NCI-H1092 (cell line): ENCODE results near the gene PRMT3.
"Not testable (repeated sequence)": the region's sequence is repeated elsewhere in the genome, so short reads cannot be mapped to it uniquely, and the experiment has no call there.

ENCODE experiments used
- DNase-seq: peaks from one replicate; lab custom pipeline; 2025; lab: John Stamatoyannopoulos, UW

Gene PRMT3

DNA sequence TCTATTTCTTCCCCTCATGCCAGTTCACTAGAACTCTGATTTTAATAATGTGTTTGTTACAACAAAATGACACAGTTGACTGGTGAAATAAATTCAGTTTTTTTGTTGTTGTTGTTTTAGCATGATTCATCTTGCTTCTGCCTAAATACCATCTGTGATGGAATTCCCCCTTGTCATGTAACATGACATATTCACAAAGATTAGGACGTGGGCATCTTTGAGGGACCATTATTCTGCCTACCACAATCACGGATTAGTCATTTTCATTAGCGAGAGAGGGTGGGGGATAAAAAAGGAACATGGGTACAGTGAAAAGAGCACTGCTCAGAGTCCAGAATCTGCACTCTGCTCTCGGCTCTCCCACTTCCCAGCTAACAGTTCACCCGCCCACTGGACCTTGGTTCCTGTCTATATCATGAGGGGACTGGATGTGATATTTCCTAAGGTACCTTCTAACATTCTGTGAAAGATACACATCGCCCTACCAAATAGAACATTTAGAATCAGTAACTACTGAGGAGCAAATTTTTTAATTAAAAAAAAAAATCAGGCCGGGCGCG is 12.7 kb upstream of the PRMT3 start:
- DNase-seq, result no peak

DNA sequence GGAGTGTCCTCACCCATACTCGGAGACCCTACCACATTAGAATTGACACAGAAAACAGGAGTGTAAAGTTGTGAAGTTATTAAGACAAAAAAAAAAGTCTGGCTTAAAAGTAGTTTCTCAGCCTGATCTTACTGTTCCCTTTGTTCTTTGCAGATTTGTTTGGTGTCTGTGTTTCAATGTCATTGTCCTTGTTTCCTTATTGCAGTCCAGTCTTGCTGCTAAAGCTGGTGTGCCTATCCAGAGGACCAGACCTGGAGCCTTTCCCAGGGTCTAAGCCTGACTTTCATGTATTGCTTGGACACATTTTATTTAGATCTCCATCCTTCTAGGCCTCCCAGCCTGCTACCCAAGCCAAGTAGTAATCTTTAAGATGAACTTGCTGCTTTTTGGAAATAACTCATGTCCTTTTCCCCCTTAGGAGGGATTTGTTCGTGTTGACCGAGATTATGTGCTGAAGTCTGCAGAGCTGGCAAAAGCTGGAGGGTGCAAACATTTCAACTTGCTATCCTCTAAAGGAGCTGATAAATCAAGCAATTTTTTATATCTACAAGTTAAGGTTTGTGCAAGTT is 11.3 kb upstream of the PRMT3 start:
- no peak for DNase-seq

DNA sequence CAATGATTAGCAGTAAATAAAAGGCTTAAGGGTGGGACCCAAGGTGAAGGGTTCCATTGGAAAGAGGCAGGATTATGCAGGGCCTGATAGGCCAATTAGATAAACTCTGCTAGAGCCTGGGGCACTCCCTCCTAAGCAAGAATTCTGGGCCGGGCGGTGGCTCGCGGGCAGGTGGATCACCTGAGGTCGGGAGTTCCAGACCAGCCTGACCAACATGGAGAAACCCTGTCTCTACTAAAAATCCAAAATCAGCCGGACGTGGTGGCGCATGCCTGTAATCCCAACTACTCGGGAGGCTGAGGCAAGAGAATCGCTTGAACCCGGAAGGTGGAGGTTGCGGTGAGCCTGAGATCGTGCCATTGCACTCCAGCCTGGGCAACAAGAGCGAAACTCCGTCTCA is 1.5 kb upstream of the PRMT3 start:
- not testable (repeated sequence) for DNase-seq

DNA sequence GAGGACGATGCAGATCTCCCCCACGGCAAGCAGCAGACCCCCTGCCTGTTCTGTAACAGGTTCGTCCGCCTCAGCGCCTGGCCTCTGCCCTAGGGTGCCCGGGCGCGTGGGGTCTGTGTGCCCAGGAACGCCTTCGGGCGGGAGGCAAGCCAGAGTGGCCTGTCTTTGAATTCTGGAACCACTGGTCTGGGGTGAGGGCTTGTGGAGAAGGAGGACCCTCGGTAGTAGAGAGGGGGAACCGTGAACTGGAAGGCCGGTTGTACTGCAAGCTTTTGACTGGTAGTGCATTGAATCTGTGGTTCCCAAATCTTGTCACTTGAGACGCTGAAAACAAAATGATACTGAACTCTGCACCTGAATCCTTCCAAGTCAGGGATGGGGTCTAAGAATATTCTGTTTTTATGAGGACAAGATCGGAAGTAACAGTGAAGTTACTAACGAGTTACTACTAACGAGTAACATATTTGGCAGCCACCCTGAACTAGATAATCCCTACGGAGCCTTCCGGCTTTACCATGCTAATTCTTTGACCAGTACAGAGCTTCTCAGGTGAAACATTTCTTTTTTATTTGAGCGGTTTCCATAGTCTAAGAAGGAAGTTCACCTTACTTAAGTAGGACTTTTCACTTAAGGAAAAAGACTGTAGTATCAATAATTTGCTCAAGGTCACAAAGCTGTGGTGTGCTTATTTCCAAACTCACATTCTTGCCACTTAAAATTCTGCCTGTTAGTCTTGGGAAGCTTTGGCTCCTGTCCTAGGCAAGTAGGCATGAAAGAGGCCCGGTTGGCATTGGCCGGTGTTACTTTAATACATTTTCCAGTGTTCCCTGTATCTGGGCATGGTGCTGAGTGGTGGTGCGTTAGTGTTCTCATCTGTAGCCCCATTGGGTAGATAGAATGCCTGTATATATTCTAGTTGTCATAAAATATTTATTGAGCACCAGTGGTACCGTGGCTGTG is 860 bp downstream of the PRMT3 start:
- no peak for DNase-seq

DNA sequence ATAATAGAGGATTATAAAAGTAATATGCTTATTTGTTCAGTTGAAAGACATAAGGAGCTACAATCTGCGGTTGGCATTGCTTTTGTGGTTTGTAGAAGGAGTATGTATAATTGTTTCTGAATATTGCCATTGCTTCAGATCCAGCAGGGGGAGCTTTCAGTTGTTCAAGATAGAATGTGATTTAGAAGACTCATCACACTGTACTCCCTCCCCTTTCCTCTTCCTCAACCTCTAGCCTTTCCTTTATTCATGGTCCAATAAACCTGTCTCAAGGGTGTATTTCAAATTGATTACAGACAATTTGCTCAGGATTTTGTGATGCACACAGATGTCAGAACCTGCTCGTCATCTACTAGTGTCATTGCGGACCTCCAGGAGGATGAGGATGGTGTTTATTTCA is 9.8 kb downstream of the PRMT3 start:
- DNase-seq, result peak; percentile 14

DNA sequence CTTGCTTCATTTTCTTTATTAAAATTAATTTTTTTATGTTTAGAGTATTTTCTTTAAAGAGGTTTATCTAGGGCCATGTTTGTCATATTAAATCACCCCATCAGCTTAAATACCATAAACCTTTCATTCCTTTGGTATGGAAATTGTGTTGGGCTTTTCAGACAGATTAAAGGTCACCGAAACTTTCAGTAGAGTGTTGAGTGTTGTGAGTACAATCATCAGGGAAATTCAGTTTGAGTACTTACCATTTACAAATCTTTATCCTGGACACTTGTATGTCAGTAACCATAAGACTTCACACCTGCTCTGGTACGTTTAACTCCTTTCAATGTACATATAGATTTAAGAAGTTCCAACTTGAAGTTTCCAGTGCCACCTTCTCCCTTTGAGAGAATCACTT is 12.0 kb downstream of the PRMT3 start:
- DNase-seq, result no peak

DNA sequence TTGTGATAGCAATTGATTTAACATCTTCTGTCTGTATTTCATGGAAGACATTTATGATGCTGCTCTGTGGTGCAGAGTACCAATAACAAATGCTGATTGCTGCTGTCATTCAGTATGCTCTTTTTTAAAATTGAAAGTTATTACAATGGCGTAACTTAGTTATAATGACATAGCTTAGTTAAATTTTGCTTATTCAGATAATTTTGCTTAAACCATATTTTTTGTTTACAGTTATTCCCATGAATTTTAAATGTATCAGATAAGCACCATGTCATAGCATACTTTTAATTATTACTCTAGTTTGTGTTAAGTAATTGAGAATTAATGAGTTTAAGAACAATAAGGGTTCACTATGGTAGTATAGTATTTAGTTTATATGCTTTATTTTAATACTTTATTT is 15.5 kb downstream of the PRMT3 start:
- no peak for DNase-seq

DNA sequence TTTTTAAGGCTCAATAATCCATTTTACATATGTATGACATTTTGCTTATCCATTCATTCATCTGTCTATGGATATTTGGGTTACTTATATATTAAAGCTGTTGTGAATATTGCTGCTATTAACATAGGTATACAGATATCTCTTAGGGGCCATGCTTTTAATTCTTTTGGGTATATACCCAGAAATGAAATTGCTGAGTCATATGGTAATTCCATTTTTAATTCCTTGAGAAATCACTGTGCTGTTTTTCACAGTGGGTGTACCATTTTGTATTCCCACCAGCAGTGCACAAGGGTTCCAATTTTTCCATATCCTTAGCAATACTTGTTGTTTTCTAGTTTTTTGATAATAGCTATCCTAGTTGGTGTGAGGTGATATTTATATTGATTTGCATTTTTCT is 19.0 kb downstream of the PRMT3 start:
- no peak for DNase-seq

DNA sequence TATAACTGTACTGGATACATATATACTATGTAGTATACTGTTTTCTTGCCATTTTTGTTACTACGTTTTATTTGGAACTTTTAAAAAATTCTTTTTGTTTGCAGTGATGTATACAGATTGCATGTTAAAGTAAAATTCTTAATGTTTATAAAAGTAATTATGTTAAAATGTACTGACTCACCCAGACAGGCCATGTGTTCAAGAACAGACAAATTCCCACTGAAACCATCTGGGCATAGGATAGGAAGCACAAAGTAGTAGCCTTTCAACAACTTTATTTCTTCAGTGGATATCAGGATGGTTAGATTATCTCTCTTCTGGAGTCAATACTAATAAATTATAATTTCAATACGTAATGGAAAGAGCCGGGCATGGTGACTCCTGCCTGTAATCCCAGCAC is 19.8 kb downstream of the PRMT3 start:
- DNase-seq, result no peak

DNA sequence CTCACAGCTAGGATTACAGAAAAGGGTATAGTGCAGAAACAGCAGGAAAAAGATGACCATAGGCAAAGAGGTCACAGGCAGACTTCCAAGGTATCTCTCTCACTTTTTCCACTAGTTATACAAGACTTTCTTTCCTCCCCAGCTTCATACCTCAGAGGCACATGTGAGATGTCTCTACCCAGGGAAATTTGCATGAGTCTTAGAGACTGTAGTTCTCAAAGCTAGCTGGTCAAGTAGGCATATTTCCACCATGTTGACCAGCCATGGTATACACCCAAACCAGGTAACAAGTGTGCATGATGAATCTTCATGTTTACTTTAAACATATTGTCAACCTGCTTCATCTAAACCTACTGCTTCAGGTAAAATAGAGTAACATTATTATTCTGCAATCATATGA is 27.9 kb downstream of the PRMT3 start:
- DNase-seq, result no peak

DNA sequence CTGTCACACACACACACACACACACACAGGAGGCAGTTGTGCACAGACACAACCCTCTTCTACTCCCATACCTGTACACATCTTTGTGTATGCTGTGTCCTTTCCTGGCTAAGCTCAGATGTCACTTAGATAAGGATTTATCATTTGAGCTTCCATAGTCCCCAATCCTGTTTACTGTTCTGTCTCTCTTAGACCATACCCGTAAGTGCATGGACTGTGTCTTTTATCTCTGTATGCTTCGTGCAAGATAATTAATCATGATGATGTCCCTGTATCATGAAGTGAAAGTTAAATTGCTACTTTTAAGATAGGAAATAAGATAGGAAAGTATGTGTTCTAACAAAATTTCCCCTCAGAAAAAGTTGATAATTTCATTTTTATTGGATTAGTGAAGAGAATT is 30.3 kb downstream of the PRMT3 start:
- no peak for DNase-seq

DNA sequence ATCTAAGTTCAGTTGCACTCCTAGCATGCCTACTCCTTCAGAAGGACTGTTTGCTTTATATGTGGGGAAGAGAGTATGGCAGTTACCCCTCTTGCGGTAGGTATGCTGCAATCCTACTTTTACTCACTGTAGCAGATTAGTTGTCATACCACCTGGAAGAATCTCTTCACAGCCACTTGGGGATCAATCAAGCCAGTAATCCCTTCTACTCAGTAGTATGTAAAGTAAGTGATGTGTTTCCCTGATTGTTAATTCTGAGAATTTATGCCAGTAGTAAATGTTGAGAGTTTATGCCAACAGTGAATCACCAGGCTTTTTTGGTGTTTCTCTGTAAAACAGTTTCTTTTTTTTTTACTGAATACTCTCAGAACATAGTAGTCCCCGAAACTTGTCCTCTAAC is 34.4 kb downstream of the PRMT3 start:
- no peak for DNase-seq

DNA sequence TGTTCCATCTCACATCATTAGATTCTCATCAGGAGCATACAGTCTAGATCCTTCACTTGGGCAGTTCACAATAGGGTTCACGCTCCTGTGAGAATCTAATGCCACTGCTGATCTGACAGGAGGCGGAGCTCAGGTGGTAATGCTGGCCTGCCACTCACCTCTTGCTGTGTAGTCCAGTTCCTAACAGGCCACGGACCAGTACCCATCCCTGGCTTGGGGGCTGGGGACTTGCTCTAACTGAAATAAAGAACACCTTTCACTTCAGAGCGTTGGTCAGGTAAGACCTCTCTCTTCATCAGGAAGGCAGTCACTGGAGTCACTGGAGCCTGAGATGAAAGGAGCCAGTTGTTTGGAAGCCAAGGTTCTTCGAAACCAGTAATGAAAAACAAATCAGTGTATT is 41.7 kb downstream of the PRMT3 start:
- DNase-seq, result no peak

DNA sequence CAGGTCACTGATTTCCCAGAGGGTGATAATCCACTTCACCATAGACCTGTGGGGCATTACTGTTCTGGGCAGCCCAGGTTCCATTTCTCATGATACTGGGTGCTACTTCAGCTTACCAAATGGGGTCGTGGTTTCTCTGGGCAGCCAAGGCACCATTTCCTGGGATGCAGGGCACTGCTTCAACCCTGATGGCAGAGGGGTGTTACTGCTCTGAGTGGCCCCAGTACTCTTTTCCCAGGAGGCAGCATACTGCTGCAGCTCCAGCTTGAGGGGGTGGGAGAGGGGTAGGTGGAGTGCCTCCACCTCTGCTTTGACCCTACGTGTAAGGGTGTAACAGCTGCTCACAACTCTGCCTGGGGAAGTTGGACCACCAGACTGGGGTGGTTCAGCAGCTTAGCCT is 51.1 kb downstream of the PRMT3 start:
- DNase-seq, result no peak

DNA sequence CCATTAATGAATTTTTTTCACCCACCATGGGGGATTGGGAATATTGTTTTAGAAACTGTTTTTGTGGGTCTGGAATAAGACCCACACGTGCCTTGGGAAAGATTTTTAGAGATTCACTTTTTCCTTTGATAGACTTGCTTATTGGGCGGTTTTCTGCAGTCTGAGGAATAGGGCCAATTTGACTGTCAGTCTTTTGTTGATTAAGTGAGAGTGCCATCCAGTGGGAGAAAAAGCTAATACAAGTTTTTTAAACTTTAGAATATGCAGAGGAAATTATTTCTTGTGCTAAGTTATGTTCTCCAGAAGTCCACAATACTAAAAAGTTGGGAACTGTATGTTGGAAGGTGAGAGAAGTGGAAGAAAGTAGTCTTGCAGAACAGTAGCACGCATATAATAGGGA is 56.1 kb downstream of the PRMT3 start:
- no peak for DNase-seq

DNA sequence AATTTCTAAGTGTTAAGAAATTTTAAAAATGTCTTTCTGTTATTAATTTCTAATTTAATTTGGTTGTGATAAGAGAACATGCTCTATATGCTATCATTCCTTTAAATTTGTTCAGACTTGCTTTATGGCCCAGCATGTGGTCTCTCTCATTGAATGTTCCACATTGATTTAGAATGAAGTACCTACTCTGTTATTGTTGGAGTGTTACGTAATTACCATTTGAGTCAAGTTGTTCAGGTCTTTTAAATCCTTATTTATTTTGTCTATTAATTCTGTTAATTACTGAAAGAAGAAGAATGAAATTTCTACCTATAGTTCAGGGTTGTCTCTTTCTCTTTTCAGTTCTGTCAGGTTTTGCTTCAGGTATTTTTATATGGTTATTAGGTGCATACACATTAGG is 57.0 kb downstream of the PRMT3 start:
- DNase-seq, result no peak

DNA sequence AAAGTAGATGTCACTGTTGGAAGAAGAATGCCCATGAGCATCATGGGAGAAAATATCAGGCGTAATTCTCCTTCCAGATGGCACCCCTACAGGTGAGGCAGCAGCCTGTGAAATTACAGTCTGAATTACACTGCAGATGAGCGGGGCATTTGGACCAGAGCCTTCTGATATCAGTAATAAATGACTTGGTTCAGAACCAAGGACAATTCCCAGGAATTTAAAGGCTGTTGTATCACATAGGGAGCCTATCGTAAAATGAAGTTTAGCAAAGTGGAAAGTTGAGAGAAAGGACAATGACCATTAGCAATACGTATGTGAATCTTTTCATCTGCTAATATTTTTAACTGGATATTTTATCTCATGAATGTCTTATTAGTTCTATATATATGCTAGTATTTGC is 61.3 kb downstream of the PRMT3 start:
- DNase-seq, result no peak

DNA sequence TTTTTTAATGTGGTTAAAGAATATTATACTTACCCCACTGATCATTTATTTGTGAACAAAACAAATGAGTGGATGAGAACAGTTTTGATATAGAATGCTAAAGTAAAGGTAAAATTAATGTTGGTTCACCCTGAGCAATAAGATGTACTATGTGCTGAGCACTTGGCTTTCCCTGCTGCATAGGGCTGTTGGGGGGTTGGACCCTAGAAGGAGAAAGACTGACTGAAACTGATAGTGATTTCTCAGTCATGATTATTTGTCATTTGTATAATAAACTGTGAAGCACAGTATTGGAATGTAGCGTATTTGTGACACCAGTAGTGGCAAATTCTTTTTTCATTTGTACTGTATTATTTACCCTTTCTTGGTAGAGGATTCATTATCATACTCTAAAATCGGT is 63.3 kb downstream of the PRMT3 start:
- DNase-seq, result no peak

DNA sequence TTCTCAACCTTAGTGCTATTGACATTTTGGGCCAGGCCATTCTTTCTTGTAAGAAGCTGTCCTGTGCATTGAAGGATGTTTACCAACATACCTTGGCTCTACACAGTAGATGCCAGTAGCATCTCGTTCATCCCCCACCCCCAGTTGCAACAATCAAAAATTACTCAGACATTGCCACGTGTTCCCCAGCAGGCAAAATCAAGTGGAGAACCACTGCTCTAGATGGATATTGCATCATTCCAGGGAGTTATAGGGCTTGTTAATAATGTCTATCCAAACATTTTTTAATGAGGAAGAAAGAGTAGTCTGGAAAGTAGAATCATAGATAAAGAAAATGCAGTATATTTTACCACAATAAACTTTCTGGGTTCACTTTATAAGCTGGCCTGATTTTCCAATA is 64.1 kb downstream of the PRMT3 start:
- no peak for DNase-seq

DNA sequence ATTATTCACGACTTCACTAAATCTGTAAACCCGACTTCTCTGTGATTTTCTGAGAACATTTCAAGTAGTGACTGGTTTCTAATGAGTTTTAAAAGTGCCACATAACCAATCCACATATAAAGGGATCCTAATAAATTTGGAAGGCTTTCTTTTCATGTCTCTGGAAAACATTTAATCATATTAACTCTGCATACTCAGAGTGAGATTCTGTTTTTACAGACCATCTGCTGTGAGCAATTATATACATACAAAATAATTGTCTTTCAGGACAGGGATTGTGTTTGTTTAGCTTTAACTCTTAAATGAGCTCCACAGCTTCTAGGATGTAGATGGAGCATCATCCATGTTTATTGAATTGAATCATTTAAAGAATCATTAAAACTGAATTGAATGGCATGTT is 65.1 kb downstream of the PRMT3 start:
- no peak for DNase-seq

DNA sequence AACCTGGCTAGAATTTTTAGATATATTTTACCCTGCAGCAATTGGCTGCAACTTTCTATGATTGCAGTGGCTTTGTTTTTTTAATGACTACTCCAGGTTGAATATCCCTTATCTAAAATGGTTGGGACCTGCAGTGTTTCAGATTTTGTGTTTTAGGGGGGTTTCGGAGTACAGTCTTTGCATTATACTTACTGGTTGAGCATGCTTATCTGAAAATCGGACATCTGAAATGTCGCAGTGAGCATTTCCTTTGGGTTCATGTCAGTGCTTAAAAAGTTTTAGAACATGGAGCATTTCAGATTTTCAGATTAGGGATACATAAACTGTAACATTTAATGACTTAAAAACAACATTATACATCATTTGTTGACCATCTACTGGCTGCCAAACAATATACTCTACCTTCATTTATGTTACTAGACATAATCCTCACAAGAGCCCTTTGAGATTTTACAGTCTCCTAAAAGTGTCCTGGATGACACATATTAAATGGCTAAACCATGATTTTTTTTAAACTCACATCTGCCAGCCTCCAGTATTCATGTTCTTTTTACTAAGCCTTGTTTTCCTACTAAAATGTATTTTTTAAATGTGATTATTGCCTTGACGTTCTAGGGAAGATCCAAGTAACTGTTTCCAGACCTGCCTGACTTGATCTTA is 66.3 kb downstream of the PRMT3 start:
- DNase-seq, result no peak

DNA sequence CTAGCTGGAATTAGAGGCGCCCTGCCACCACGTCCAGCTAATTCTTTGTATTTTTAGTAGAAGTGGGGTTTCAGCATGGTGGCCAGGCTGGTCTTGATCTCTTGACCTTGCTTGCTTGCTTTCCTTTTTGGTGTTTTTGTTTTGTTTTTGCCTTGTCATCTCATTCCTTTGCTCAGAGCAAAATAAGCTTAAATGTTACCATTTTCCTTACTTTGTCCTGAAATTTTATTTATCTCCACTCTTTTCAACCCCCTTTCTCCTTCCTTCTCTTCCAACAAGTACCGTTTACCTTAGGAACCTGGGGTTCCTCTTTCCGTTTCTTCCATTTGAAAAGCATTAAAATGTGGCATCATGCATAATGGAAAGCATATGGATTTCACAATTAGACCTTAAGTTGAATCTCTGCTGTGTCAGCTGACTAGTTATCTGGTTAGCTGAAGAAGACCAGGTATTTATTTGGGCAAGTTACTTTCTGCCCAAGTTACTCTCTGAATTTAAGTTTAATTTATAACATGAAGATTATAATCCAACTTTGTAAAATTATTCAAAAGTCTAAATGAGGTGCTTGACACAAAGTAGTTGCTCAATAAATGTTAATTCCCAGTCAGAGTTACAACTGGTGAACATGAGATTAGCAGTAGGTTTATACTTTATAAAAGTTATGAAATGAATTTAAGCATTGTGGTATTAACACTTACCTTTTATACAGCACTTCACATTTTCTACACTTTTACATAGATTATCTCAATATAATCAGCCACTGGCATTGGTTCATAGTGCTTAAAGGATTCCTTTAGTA is 69.7 kb downstream of the PRMT3 start:
- no peak for DNase-seq
